Measurements from ENCODE around the gene TGIF2.
"Not testable (repeated sequence)": the region's sequence is repeated elsewhere in the genome, so short reads cannot be mapped to it uniquely, and the experiment has no call there.

The TGIF2 gene

DNA sequence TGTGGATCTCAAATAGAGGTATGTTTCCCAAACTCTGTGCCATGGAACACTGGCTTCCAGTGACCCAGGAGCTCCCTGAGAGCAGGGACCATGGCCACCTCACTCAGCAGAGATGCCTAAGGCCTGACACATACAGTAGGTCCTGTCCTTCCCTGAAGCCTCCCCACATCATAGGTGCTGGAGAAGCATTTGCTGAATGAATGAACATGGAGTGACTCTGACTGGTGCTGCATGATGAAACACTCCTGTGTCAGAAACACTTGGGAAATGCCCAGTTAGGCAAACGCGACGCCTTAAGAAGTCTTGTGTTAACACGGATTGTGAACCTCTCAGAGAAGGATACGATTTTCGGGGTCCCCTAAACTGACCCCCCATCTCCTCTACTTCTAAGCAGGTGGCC, 58.2 kb downstream of the TGIF2 start:
- ChIA-PET CTCF (no interaction called here), POLR2A (no interaction called here)
- no peak for DNase-seq (ENCODE audit: extremely low spot score)
- no peak for TF ChIP-seq LEF1 (IDR thresholded peaks at IDR 0.05; ENCODE audit: borderline replicate concordance)
- no peak for TF ChIP-seq ARNT (IDR thresholded peaks at IDR 0.05)
- TF ChIP-seq, protein P1, sequence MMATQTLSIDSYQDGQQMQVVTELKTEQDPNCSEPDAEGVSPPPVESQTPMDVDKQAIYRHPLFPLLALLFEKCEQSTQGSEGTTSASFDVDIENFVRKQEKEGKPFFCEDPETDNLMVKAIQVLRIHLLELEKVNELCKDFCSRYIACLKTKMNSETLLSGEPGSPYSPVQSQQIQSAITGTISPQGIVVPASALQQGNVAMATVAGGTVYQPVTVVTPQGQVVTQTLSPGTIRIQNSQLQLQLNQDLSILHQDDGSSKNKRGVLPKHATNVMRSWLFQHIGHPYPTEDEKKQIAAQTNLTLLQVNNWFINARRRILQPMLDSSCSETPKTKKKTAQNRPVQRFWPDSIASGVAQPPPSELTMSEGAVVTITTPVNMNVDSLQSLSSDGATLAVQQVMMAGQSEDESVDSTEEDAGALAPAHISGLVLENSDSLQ (IDR thresholded peaks at IDR 0.05), result no peak
- TF ChIP-seq FOXA1 (IDR thresholded peaks at IDR 0.05), result no peak
- TF ChIP-seq CTBP1 (IDR thresholded peaks at IDR 0.05; ENCODE audit: borderline replicate concordance), result no peak
- no peak for TF ChIP-seq ZNF384 (IDR thresholded peaks at IDR 0.05)
- TF ChIP-seq FOXK2 (IDR thresholded peaks at IDR 0.05), result no peak
- TF ChIP-seq TARDBP (IDR thresholded peaks at IDR 0.05), result no peak
- TF ChIP-seq L3MBTL2 (conservative IDR thresholded peaks at IDR 0.05), result no peak
- no peak for TF ChIP-seq ELF4 (IDR thresholded peaks at IDR 0.05)
- no peak for TF ChIP-seq SUZ12 (IDR thresholded peaks at IDR 0.05)
- no peak for TF ChIP-seq NFRKB (IDR thresholded peaks at IDR 0.05)
- no peak for TF ChIP-seq BHLHE40 (IDR thresholded peaks at IDR 0.05; ENCODE audit: borderline replicate concordance)
- no peak for TF ChIP-seq FOXM1 (IDR thresholded peaks at IDR 0.05; ENCODE audit: borderline replicate concordance)
- TF ChIP-seq SP1 (IDR thresholded peaks at IDR 0.05), result no peak
- TF ChIP-seq HDGF (IDR thresholded peaks at IDR 0.05; ENCODE audit: borderline replicate concordance), result no peak

DNA sequence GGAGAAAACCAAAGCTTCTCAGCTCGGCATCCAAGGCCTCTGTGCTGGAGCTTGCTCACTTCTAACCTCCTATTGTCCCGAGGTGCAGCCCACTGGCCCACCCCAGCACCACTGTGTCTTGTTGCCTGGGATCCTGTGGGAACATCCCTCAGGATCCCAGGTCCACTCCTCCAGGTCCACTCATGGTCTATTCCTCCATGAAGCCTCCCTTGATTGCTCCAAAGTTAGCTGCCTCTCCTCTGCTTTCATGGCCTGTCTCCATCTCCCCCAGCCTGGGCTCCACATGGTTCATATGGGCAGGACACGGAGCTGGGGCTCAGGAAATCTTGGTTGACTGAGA, 58.7 kb downstream of the TGIF2 start:
- DNase-seq (ENCODE audit: extremely low spot score), result no peak
- POLR2A ChIA-PET, result no interaction called here
- CTCF ChIA-PET, result no interaction called here
- TF ChIP-seq ELF4 (IDR thresholded peaks at IDR 0.05), result no peak
- no peak for TF ChIP-seq HDGF (IDR thresholded peaks at IDR 0.05; ENCODE audit: borderline replicate concordance)
- TF ChIP-seq, protein P1 (IDR thresholded peaks at IDR 0.05), result no peak
- no peak for TF ChIP-seq FOXK2 (IDR thresholded peaks at IDR 0.05)
- no peak for TF ChIP-seq ARNT (IDR thresholded peaks at IDR 0.05)
- TF ChIP-seq CTBP1 (IDR thresholded peaks at IDR 0.05; ENCODE audit: borderline replicate concordance), result no peak
- TF ChIP-seq SP1 (IDR thresholded peaks at IDR 0.05), result no peak
- no peak for TF ChIP-seq LEF1 (IDR thresholded peaks at IDR 0.05; ENCODE audit: borderline replicate concordance)
- no peak for TF ChIP-seq FOXM1 (IDR thresholded peaks at IDR 0.05; ENCODE audit: borderline replicate concordance)
- TF ChIP-seq SUZ12 (IDR thresholded peaks at IDR 0.05), result no peak
- TF ChIP-seq BHLHE40 (IDR thresholded peaks at IDR 0.05; ENCODE audit: borderline replicate concordance), result no peak
- no peak for TF ChIP-seq FOXA1 (IDR thresholded peaks at IDR 0.05)
- TF ChIP-seq TARDBP (IDR thresholded peaks at IDR 0.05), result no peak
- no peak for TF ChIP-seq L3MBTL2 (conservative IDR thresholded peaks at IDR 0.05)
- no peak for TF ChIP-seq NFRKB (IDR thresholded peaks at IDR 0.05)
- TF ChIP-seq ZNF384 (IDR thresholded peaks at IDR 0.05), result no peak

DNA sequence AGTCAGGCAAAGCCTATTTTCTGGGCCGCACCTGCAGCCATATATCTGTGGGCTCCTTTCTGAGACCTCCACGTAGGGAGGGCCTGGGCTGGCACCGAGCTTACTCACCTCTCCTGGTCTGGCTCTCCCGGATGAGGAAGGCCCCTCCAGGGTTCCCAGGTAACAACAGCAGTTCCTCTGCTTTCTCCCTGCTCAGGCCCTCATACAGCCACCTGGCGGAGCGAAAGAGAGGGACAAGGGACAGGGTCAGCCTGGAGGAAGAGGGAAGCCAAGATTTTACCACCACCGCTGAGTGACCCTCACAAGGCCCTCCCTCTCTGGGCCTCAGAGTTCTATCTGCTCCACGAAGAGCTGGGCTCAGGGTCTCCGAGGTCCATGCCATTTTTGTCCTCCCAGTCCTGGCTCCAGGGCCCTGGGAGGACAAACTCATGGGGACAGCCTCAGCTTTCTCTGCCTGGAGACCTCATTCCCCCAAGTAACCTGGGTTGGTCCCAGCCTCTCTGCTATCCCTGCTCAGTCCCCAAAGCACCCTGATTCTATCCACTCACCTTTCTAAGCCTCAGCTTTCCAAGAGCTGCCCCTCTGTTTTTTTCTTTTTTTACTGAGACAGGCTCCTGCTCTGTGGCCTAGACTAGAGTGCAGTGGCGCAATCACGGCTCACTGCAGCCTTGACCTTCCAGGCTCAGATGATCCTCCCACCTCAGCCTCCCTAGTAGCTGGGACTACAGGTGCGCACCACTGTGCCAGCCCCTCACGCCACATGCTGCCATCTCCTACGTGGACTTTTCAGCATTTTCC, 59.3 kb downstream of the TGIF2 start:
- CTCF ChIA-PET, result no interaction called here
- DNase-seq (ENCODE audit: extremely low spot score), result no peak
- POLR2A ChIA-PET, result no interaction called here
- TF ChIP-seq FOXA1 (IDR thresholded peaks at IDR 0.05) (no peak), FOXM1 (IDR thresholded peaks at IDR 0.05; ENCODE audit: borderline replicate concordance) (no peak), FOXK2 (IDR thresholded peaks at IDR 0.05) (no peak), BHLHE40 (IDR thresholded peaks at IDR 0.05; ENCODE audit: borderline replicate concordance) (no peak), CTBP1 (IDR thresholded peaks at IDR 0.05; ENCODE audit: borderline replicate concordance) (no peak), L3MBTL2 (conservative IDR thresholded peaks at IDR 0.05) (no peak), LEF1 (IDR thresholded peaks at IDR 0.05; ENCODE audit: borderline replicate concordance) (no peak), HDGF (IDR thresholded peaks at IDR 0.05; ENCODE audit: borderline replicate concordance) (no peak)
- TF ChIP-seq, protein P1 (IDR thresholded peaks at IDR 0.05), result no peak

DNA sequence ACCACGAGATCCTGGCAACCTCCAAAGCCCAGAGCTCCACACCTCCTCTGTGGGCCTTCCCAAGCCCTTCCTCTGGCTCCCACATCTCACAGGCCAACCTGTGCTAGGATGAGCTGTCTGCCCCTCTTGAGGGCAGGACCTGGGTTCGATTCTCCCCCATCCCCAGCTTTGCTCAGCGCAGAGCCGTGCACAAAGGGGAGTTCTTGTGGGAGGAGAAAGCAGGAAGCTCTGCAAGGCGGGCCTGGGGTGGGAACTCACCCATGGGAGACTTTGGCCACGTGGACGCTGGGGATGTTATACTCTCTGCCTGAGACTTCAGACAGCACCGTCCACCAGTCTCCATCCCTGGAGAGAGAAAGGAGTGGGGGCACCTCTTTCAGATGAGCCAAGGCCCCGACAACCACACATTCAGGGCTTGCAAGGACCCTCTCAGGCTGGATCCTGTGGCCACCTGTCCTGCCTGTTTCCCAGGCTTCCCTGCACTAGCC, 59.9 kb downstream of the TGIF2 start:
- DNase-seq (ENCODE audit: extremely low spot score), result no peak
- CTCF ChIA-PET, result no interaction called here
- TF ChIP-seq, protein P1 (IDR thresholded peaks at IDR 0.05), result no peak
- no peak for TF ChIP-seq ARNT (IDR thresholded peaks at IDR 0.05)
- no peak for TF ChIP-seq FOXK2 (IDR thresholded peaks at IDR 0.05)
- TF ChIP-seq SUZ12 (IDR thresholded peaks at IDR 0.05), result no peak
- no peak for TF ChIP-seq NFRKB (IDR thresholded peaks at IDR 0.05)
- no peak for TF ChIP-seq HDGF (IDR thresholded peaks at IDR 0.05; ENCODE audit: borderline replicate concordance)
- no peak for TF ChIP-seq TARDBP (IDR thresholded peaks at IDR 0.05)
- TF ChIP-seq ELF4 (IDR thresholded peaks at IDR 0.05), result no peak
- no peak for TF ChIP-seq FOXA1 (IDR thresholded peaks at IDR 0.05)
- TF ChIP-seq SP1 (IDR thresholded peaks at IDR 0.05), result no peak
- TF ChIP-seq CTBP1 (IDR thresholded peaks at IDR 0.05; ENCODE audit: borderline replicate concordance), result no peak
- no peak for TF ChIP-seq LEF1 (IDR thresholded peaks at IDR 0.05; ENCODE audit: borderline replicate concordance)
- TF ChIP-seq BHLHE40 (IDR thresholded peaks at IDR 0.05; ENCODE audit: borderline replicate concordance), result no peak
- no peak for TF ChIP-seq L3MBTL2 (conservative IDR thresholded peaks at IDR 0.05)
- no peak for TF ChIP-seq ZNF384 (IDR thresholded peaks at IDR 0.05)
- no peak for TF ChIP-seq FOXM1 (IDR thresholded peaks at IDR 0.05; ENCODE audit: borderline replicate concordance)
- POLR2A ChIA-PET, result no interaction called here

DNA sequence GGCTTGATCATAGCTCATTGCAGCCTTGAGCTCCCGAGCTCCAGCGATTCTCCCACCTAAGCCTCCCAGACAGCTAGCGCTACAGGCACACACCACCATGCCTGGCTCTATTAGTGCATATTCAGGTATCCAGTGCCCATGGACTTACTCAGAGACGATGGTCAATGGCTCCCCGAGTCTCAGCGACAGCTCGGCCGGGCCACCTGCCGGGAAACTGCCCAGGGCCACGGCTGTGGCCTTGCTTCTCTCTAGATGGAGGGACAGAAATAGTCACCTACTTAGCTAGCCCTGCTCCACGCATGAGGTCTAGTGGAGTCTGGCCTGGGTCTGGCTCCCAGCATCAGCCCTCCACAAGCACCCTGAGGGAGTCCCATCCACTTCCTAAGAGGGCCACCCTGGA, 60.9 kb downstream of the TGIF2 start:
- ChIA-PET POLR2A (interaction anchor here (1.0 kb wide), 1 partner anchor 201 kb away, joined by 3 read pairs; no protein-coding TSS in a partner anchor), CTCF (no interaction called here)
- TF ChIP-seq FOXM1 (IDR thresholded peaks at IDR 0.05; ENCODE audit: borderline replicate concordance) (no peak), FOXA1 (IDR thresholded peaks at IDR 0.05) (no peak), LEF1 (IDR thresholded peaks at IDR 0.05; ENCODE audit: borderline replicate concordance) (no peak), ZNF384 (IDR thresholded peaks at IDR 0.05) (no peak)
- TF ChIP-seq, protein P1 (IDR thresholded peaks at IDR 0.05), result no peak
- DNase-seq (ENCODE audit: extremely low spot score), result no peak

DNA sequence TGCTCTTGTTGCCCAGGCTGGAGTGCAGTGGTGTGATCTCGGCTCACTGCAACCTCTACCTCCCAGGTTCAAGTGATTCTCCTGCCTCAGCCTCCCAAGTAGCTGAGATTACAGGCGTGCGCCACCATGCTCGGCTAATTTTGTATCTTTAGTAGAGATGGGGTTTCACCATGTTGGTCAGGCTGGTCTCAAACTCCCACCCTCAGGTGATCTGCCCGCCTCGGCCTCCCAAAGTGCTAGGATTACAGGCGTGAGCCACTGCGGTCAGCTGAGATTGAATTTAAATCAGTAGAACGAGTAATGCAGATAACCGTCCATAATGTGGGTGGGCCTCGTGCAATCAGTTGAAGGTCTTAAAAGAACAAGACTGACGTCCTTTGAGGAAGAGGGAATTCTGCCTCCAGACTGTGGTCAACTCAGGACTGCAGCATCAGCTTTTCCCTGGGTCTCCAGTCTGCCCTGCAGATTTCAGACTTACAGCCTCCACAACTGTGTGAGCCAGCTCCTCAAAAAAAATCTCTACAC, 65.5 kb downstream of the TGIF2 start:
- CTCF ChIA-PET, result not testable (repeated sequence)

More for the DNA sequence above, 65.5 kb downstream of the TGIF2 start:
- DNase-seq (ENCODE audit: extremely low spot score); POLR2A ChIA-PET: not testable (repeated sequence)

All from HEK293T (cell line).